Mononuclear cell (primary cell): Measurements from ENCODE around the gene CUL2. TPM values are rescaled to one million over a fixed set of nuclear protein-coding genes. Genes with fewer than 3 reads are reported as not detected.
"Not testable (repeated sequence)": the region's sequence is repeated elsewhere in the genome, so short reads cannot be mapped to it uniquely, and the experiment has no call there.

Experiments used
- H3K27me3 ChIP-seq: 2 replicates; pipeline ENCODE4 v1.6.0; 2011; ENCODE audit warnings: low read length, control low read depth; ENCODE audit not compliant: insufficient read depth
- H3K4me1 ChIP-seq: 2 replicates; pipeline ENCODE4 v1.5.1; 2011; ENCODE audit warnings: mild to moderate bottlenecking, low read length, control low read depth; ENCODE audit not compliant: insufficient read depth
- H3K4me3 ChIP-seq: 2 replicates; pipeline ENCODE4 v1.5.1; 2011; ENCODE audit warnings: mild to moderate bottlenecking, low read length, moderate library complexity
- H3K9me3 ChIP-seq: 2 replicates; pipeline ENCODE4 v1.5.1; 2011; ENCODE audit warnings: low read depth, mild to moderate bottlenecking, control low read depth, low read length
- total RNA-seq: library from RNA; depleted of rRNA; stranded (reverse); fragments of >200 nt; gene quantifications from one replicate; pipeline ENCODE4 v1.2.3, GENCODE V29; 2012

CUL2 gene
- total RNA-seq, 1 donor, result 28.4 TPM

GRCh38 chr10:34988397-34989067 is 101.6 kb downstream of the CUL2 start:
- no peak overlapping the region for H3K4me3 ChIP-seq
- H3K9me3 ChIP-seq, result no peaks in the 10 kb centered on the region
- H3K4me1 ChIP-seq, result no peaks in the 10 kb centered on the region
- H3K27me3 ChIP-seq, result no peaks in the 10 kb centered on the region

GRCh38 chr10:34985823-34986222 is 104.3 kb downstream of the CUL2 start:
- Histone ChIP-seq H3K4me3 (no peak overlapping the region), H3K9me3 (no peaks in the 10 kb centered on the region), H3K4me1 (no peaks in the 10 kb centered on the region), H3K27me3 (no peaks in the 10 kb centered on the region)

GRCh38 chr10:34985146-34985545 is 105.0 kb downstream of the CUL2 start:
- Histone ChIP-seq H3K27me3 (no peaks in the 10 kb centered on the region), H3K4me3 (no peak overlapping the region), H3K4me1 (no peaks in the 10 kb centered on the region), H3K9me3 (no peaks in the 10 kb centered on the region)

GRCh38 chr10:34981844-34982243 is 108.3 kb downstream of the CUL2 start:
- H3K4me1 ChIP-seq, result no peaks in the 10 kb centered on the region
- H3K9me3 ChIP-seq, result no peaks in the 10 kb centered on the region
- H3K27me3 ChIP-seq, result no peaks in the 10 kb centered on the region
- H3K4me3 ChIP-seq, result no peak overlapping the region

- H3K9me3 ChIP-seq, result no peaks in the 10 kb centered on the region
- H3K27me3 ChIP-seq, result no peaks in the 10 kb centered on the region
- no peak overlapping the region for H3K4me3 ChIP-seq
- H3K4me1 ChIP-seq, result no peaks in the 10 kb centered on the region
Measured at GRCh38 chr10:34979938-34980337, 110.2 kb downstream of the CUL2 start.

- Histone ChIP-seq H3K4me1 (no peaks in the 10 kb centered on the region), H3K27me3 (no peaks in the 10 kb centered on the region), H3K9me3 (no peaks in the 10 kb centered on the region), H3K4me3 (no peak overlapping the region)
Measured at GRCh38 chr10:34978080-34978479, 112.1 kb downstream of the CUL2 start.

GRCh38 chr10:34976380-34976910 is 113.7 kb downstream of the CUL2 start:
- H3K4me1 ChIP-seq, H3K9me3 ChIP-seq, H3K4me3 ChIP-seq, H3K27me3 ChIP-seq: not testable (repeated sequence)

GRCh38 chr10:34974364-34975065 is 115.6 kb downstream of the CUL2 start:
- not testable (repeated sequence) for H3K4me1 ChIP-seq, H3K27me3 ChIP-seq, H3K4me3 ChIP-seq, H3K9me3 ChIP-seq

GRCh38 chr10:34973757-34974156 is 116.4 kb downstream of the CUL2 start:
- H3K4me1 ChIP-seq, H3K4me3 ChIP-seq, H3K27me3 ChIP-seq, H3K9me3 ChIP-seq: not testable (repeated sequence)

- H3K9me3 ChIP-seq, H3K4me3 ChIP-seq, H3K27me3 ChIP-seq, H3K4me1 ChIP-seq: not testable (repeated sequence)
Measured at GRCh38 chr10:34973121-34973520, 117.0 kb downstream of the CUL2 start.

- not testable (repeated sequence) for H3K27me3 ChIP-seq, H3K4me3 ChIP-seq, H3K4me1 ChIP-seq, H3K9me3 ChIP-seq
Measured at GRCh38 chr10:34972591-34972990, 117.5 kb downstream of the CUL2 start.

- not testable (repeated sequence) for H3K4me1 ChIP-seq, H3K4me3 ChIP-seq, H3K9me3 ChIP-seq, H3K27me3 ChIP-seq
Measured at GRCh38 chr10:34971606-34972334, 118.4 kb downstream of the CUL2 start.

GRCh38 chr10:34969171-34969570 is 121.0 kb downstream of the CUL2 start:
- Histone ChIP-seq H3K4me3 (no peak overlapping the region), H3K9me3 (no peaks in the 10 kb centered on the region), H3K4me1 (no peaks in the 10 kb centered on the region), H3K27me3 (no peaks in the 10 kb centered on the region)

- Histone ChIP-seq H3K9me3 (no peaks in the 10 kb centered on the region), H3K4me3 (no peak overlapping the region), H3K27me3 (no peaks in the 10 kb centered on the region), H3K4me1 (no peaks in the 10 kb centered on the region)
Measured at GRCh38 chr10:34967335-34967880, 122.7 kb downstream of the CUL2 start.

GRCh38 chr10:34966451-34966850 is 123.7 kb downstream of the CUL2 start:
- H3K4me1 ChIP-seq, result no peaks in the 10 kb centered on the region
- no peak overlapping the region for H3K4me3 ChIP-seq
- H3K27me3 ChIP-seq, result no peaks in the 10 kb centered on the region
- no peaks in the 10 kb centered on the region for H3K9me3 ChIP-seq
